HCT116 (cell line): ENCODE measurements around the gene CDYL. TPM values are rescaled to one million over a fixed set of nuclear protein-coding genes. Genes with fewer than 3 reads are reported as not detected.

ENCODE experiments used
- ATAC-seq: fragments of 200-7000 bp; cut with Tn5 transposase; 2 replicates; pipeline ENCODE4 v1.9.1; 2020; ENCODE audit warnings: mild to moderate bottlenecking, moderate library complexity
- BruUV-seq: library from RNA; stranded (reverse); fragments of 400-500 nt; replicated peaks from 2 replicates; lab custom pipeline; 2021; lab: Mats Ljungman, UMichigan
- CTCF ChIA-PET: fragments of 300-600 bp; sonication (Branson Sonifier 250); formaldehyde crosslinking; loops from one replicate; lab custom pipeline; 2021; ENCODE audit warnings: antibody characterized with exemption; lab: Charles Lee
- POLR2A ChIA-PET: fragments of 300-600, 350-600 bp; sonication (Branson Sonifier 250); formaldehyde crosslinking; loops from one replicate; lab custom pipeline; 2021; ENCODE audit warnings: antibody characterized with exemption; lab: Charles Lee
- RAD21 ChIA-PET, 2 experiments: fragments of 300-600 bp; sonication (Branson Sonifier 250); formaldehyde crosslinking; loops; one replicate each; lab custom pipeline; 2023; ENCODE audit warnings: low total read pairs in 2 of 2; ENCODE audit not compliant: uncharacterized antibody in 2 of 2, unreplicated experiment in 2 of 2, low non-redundant PET in 1 of 2; lab: Charles Lee
- DNase-seq: peaks from one replicate; pipeline ENCODE4 v3.0.0-alpha.2; 2010; ENCODE audit warnings: low read depth, low spot score
- H2AFZ ChIP-seq: fragments of 200-600 bp; shearing (Covaris generic), sonication (generic); 2 replicates; pipeline ENCODE4 v1.6.1; 2017; ENCODE audit warnings: low read depth, mixed run types, mixed read lengths, antibody characterized with exemption, low read length; ENCODE audit not compliant: poor library complexity, severe bottlenecking
- H3K27ac ChIP-seq: 2 replicates; pipeline ENCODE4 v1.5.1; 2012; ENCODE audit warnings: low read depth, low read length
- H3K27me3 ChIP-seq: fragments of 200-600 bp; sonication (generic); 2 replicates; pipeline ENCODE4 v1.6.1; 2016; ENCODE audit warnings: mixed run types, low read length, mixed read lengths; ENCODE audit not compliant: insufficient read depth
- H3K36me3 ChIP-seq, 2 experiments: fragments of 200-500 bp in 1 of 2; fragments of 200-600 bp in 1 of 2; sonication (Bioruptor generic) in 1 of 2; sonication (generic) in 1 of 2; 2 replicates each; pipeline versions ENCODE4 v1.5.1 to v1.6.1; 2014 to 2016; ENCODE audit warnings: low read length in 2 of 2, inconsistent platforms in 1 of 2, mixed read lengths in 1 of 2, mixed run types in 1 of 2; ENCODE audit not compliant: insufficient read depth in 2 of 2, control insufficient read depth in 1 of 2
- H3K4me1 ChIP-seq, 2 experiments: fragments of 200-600 bp in 1 of 2; sonication (generic) in 1 of 2; 2 replicates each; pipeline versions ENCODE4 v1.5.1 to v1.6.1; 2012 to 2017; ENCODE audit warnings: low read length in 2 of 2, inconsistent platforms in 1 of 2, mild to moderate bottlenecking in 1 of 2, mixed read lengths in 1 of 2, mixed run types in 1 of 2, moderate library complexity in 1 of 2; ENCODE audit not compliant: insufficient read depth in 2 of 2, control insufficient read depth in 1 of 2
- H3K4me2 ChIP-seq: fragments of 200-600 bp; sonication (generic); 2 replicates; pipeline ENCODE4 v1.6.1; 2017; ENCODE audit warnings: mixed run types, low read length, mixed read lengths
- H3K4me3 ChIP-seq, 2 experiments: fragments of 200-600 bp in 1 of 2; sonication (generic) in 1 of 2; replicated peaks in 1 of 2; 2 replicates each; pipeline ENCODE4 v1.5.1; 2011 to 2016; ENCODE audit warnings: low read length in 2 of 2, control low read depth in 1 of 2, low read depth in 1 of 2, mild to moderate bottlenecking in 1 of 2, mixed read lengths in 1 of 2, mixed run types in 1 of 2
- H3K79me2 ChIP-seq: fragments of 200-600 bp; sonication (generic); 2 replicates; pipeline ENCODE4 v1.6.1; 2017; ENCODE audit warnings: mild to moderate bottlenecking, mixed run types, low read length, moderate library complexity, mixed read lengths; ENCODE audit not compliant: insufficient read depth
- H3K9ac ChIP-seq: fragments of 200-600 bp; sonication (generic); 2 replicates; pipeline ENCODE4 v1.6.1; 2016; ENCODE audit warnings: low read length, mixed read lengths
- H3K9me2 ChIP-seq: fragments of 200-600 bp; sonication (generic), shearing (Covaris generic); 2 replicates; pipeline ENCODE4 v1.6.1; 2017; ENCODE audit warnings: mixed run types, mild to moderate bottlenecking, moderate library complexity; ENCODE audit not compliant: insufficient read depth
- H3K9me3 ChIP-seq, 2 experiments: fragments of 200-500 bp in 1 of 2; fragments of 200-600 bp in 1 of 2; sonication (Bioruptor generic) in 1 of 2; sonication (generic) in 1 of 2; 2 replicates each; pipeline ENCODE4 v1.6.1; 2014 to 2017; ENCODE audit warnings: low read length in 2 of 2, mixed read lengths in 2 of 2, inconsistent platforms in 1 of 2, low read depth in 1 of 2, mild to moderate bottlenecking in 1 of 2, mixed run types in 1 of 2, moderate library complexity in 1 of 2; ENCODE audit not compliant: control insufficient read depth in 1 of 2, insufficient read depth in 1 of 2
- H4K20me1 ChIP-seq: fragments of 200-600 bp; sonication (generic), shearing (Covaris generic); 2 replicates; pipeline ENCODE4 v1.6.1; 2017; ENCODE audit warnings: mixed run types, mild to moderate bottlenecking, moderate library complexity; ENCODE audit not compliant: insufficient read depth
- ATF3 ChIP-seq: IDR thresholded peaks from 2 replicates; pipeline ENCODE4 v1.6.1; 2012
- CBX3 ChIP-seq: IDR thresholded peaks from 2 replicates; pipeline ENCODE4 v1.6.1; 2012; ENCODE audit warnings: low read depth
- EGR1 ChIP-seq: IDR thresholded peaks from 2 replicates; pipeline ENCODE4 v1.6.1; 2012; ENCODE audit warnings: low read depth
- EZH2 ChIP-seq: fragments of 200-600 bp; sonication (generic); IDR thresholded peaks from 2 replicates; pipeline ENCODE4 v1.6.1; 2017; ENCODE audit warnings: antibody characterized with exemption, mixed run types
- EZH2phosphoT487 ChIP-seq: fragments of 200-600 bp; IDR thresholded peaks from 2 replicates; pipeline ENCODE4 v1.6.1; 2018; ENCODE audit warnings: antibody characterized with exemption, borderline replicate concordance
- FOSL1 ChIP-seq: IDR thresholded peaks from 2 replicates; pipeline ENCODE4 v1.6.1; 2012; ENCODE audit warnings: low read depth
- JUND ChIP-seq: IDR thresholded peaks from 2 replicates; pipeline ENCODE4 v1.6.1; 2012
- POLR2A ChIP-seq: IDR thresholded peaks from 2 replicates; pipeline ENCODE4 v1.7.0; 2011; ENCODE audit warnings: borderline replicate concordance; ENCODE audit not compliant: insufficient read depth, insufficient read length; ENCODE audit errors: extremely low read depth
- POLR2AphosphoS5 ChIP-seq: IDR thresholded peaks from 2 replicates; pipeline ENCODE4 v1.6.1; 2011; ENCODE audit warnings: mild to moderate bottlenecking, low read depth, low read length, moderate library complexity
- RAD21 ChIP-seq: IDR thresholded peaks from 2 replicates; pipeline ENCODE4 v1.6.1; 2012; ENCODE audit warnings: low read depth, mild to moderate bottlenecking
- REST ChIP-seq: IDR thresholded peaks from 2 replicates; pipeline ENCODE4 v1.6.1; 2012; ENCODE audit warnings: low read depth
- SIN3A ChIP-seq: IDR thresholded peaks from 2 replicates; pipeline ENCODE4 v1.6.1; 2012; ENCODE audit warnings: low read depth
- SRF ChIP-seq: IDR thresholded peaks from 2 replicates; pipeline ENCODE4 v1.6.1; 2012; ENCODE audit warnings: low read depth
- TCF7L2 ChIP-seq: IDR thresholded peaks from 2 replicates; pipeline ENCODE4 v1.7.0; 2011; ENCODE audit warnings: borderline replicate concordance, inconsistent platforms; ENCODE audit not compliant: insufficient read depth, insufficient read length; ENCODE audit errors: extremely low read depth
- YY1 ChIP-seq: IDR thresholded peaks from 2 replicates; pipeline ENCODE4 v1.6.1; 2011; ENCODE audit warnings: low read length, low read depth, moderate library complexity, mild to moderate bottlenecking; ENCODE audit not compliant: insufficient replicate concordance; ENCODE audit errors: extremely low read depth
- ZFX ChIP-seq: fragments of 450-650 bp; IDR thresholded peaks from 2 replicates; pipeline ENCODE4 v1.6.1; 2017
- ZNF274 ChIP-seq: fragments of 200-500 bp; sonication (Bioruptor generic); IDR thresholded peaks from 2 replicates; pipeline ENCODE4 v1.6.1; 2014; ENCODE audit warnings: mild to moderate bottlenecking, low read depth, low read length, inconsistent platforms
- intact Hi-C: fragments of 100-400 bp; cut with micrococcal nuclease; formaldehyde crosslinking; loops from 2 replicates; pipeline ENCODE4 v1.10.0; 2022
- total RNA-seq: library from RNA; stranded (reverse); gene quantifications from one replicate; pipeline ENCODE4 v1.2.1, GENCODE V29; 2021; ENCODE audit not compliant: unreplicated experiment

Gene CDYL
- total RNA-seq, 1 experiment from 2014 or later, result 42.6 TPM

DNA sequence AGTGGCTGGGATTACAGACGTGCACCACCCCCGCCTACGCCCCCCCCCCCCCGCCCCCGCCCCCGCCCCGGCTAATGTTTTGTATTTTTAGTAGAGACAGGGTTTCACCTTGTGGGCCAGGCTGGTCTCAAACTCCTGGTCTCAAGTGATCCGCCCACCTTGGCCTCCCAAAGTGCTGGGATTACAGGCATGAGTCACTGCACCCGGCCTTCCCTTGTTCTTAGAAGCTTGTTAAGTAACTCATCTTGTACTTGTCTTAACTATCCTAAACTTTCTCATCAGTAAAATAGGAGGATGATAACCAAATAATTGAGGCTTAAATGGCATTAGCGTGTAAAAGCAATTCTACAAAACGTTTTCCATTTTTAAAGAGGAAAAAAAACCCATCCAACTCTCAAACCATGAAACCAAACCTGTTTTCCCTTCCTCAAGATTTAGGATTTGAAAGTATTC is 4.2 kb downstream of the CDYL start:
- ChIA-PET CTCF (interaction anchor here (1.2 kb wide), 1 partner anchor 10 kb away, joined by 3 read pairs; no protein-coding TSS in a partner anchor), POLR2A (interaction anchor here (0.7 kb wide), 1 partner anchor 645 kb away, joined by 3 read pairs; the partner anchor contains the start of gene ECI2), RAD21 (no interaction called here)
- no peaks in the 10 kb centered on the region for H3K9me2 ChIP-seq
- no peak for DNase-seq
- no peaks in the 10 kb centered on the region for H3K27me3 ChIP-seq
- no peak overlapping the region for H3K9ac ChIP-seq
- no TSS peak for BruUV-seq
- H4K20me1 ChIP-seq, result peaks cover 20% of the 10 kb centered on the region; the same call in 1 of the 2 replicates
- no peak overlapping the region for H3K27ac ChIP-seq
- no peaks in the 10 kb centered on the region for H3K9me3 ChIP-seq
- ATAC-seq, result no peak
- TF ChIP-seq FOSL1 (peak; percentile 18; the same call in 1 of the 2 replicates), EGR1 (0 out of 2 replicates have a peak, but pooled peaks have one; percentile 16), JUND (peak; percentile 21; the same call in 1 of the 2 replicates), POLR2A (no peak)
- H3K36me3 ChIP-seq, result no peaks in the 10 kb centered on the region
- peaks cover 84% of the 10 kb centered on the region for H3K79me2 ChIP-seq
- peaks cover 11 to 37% of the 10 kb centered on the region in 2 experiments; a peak in 3 of 4 replicates for H3K4me1 ChIP-seq
- H2AFZ ChIP-seq, result no peak overlapping the region
- intact Hi-C loops, result no loop called here
- no peak overlapping the region for H3K4me3 ChIP-seq
- peak overlapping the region; percentile 47 for H3K4me2 ChIP-seq

GRCh38 chr6:4781426-4781825 is 5.2 kb downstream of the CDYL start:
- H3K9me2 ChIP-seq, result no peaks in the 10 kb centered on the region
- H3K27ac ChIP-seq, result no peak overlapping the region
- H3K36me3 ChIP-seq, result no peaks in the 10 kb centered on the region
- intact Hi-C loops, result no loop called here
- BruUV-seq, result no TSS peak
- H3K9ac ChIP-seq, result no peak overlapping the region
- ChIA-PET POLR2A (no interaction called here), CTCF (no interaction called here), RAD21 (no interaction called here)
- no peaks in the 10 kb centered on the region for H3K9me3 ChIP-seq
- DNase-seq (no peak), ATAC-seq (no peak)
- no peak overlapping the region for H2AFZ ChIP-seq
- peaks cover 11 to 34% of the 10 kb centered on the region in 2 experiments; a peak in 3 of 4 replicates for H3K4me1 ChIP-seq
- no peak overlapping the region for H3K4me3 ChIP-seq
- H3K27me3 ChIP-seq, result no peaks in the 10 kb centered on the region
- H3K79me2 ChIP-seq, result peaks cover 95% of the 10 kb centered on the region
- no peak overlapping the region for H3K4me2 ChIP-seq
- H4K20me1 ChIP-seq, result peaks cover 20% of the 10 kb centered on the region; the same call in 1 of the 2 replicates
- no peak for TF ChIP-seq ATF3
- TF ChIP-seq TCF7L2, result no peak
- TF ChIP-seq ZFX, result no peak
- TF ChIP-seq REST, result no peak
- no peak for TF ChIP-seq POLR2AphosphoS5
- no peak for TF ChIP-seq EZH2phosphoT487
- TF ChIP-seq SIN3A, result no peak
- no peak for TF ChIP-seq SRF
- no peak for TF ChIP-seq ZNF274
- no peak for TF ChIP-seq EGR1
- no peak for TF ChIP-seq POLR2A
- TF ChIP-seq EZH2, result no peak
- TF ChIP-seq YY1, result no peak
- no peak for TF ChIP-seq CBX3
- no peak for TF ChIP-seq RAD21
- no peak for TF ChIP-seq FOSL1
